Stimulated activated naive CD8-positive, alpha-beta T cell treated with anti-CD3 and anti-CD28 coated beads, Interleukin-15, Interleukin-2, amounts not matched to agents 100 ng/mL and 50 ng/mL, for 24 hours (primary cell): Measurements from ENCODE around the gene AGRP.

Source experiments
- H3K27ac Mint-ChIP-seq: one replicate; pipeline ENCODE4 v1.8.0; 2021; ENCODE audit warnings: mild to moderate bottlenecking, mixed read lengths
- H3K27me3 Mint-ChIP-seq: one replicate; pipeline ENCODE4 v1.8.0; 2021; ENCODE audit warnings: mixed read lengths
- H3K36me3 Mint-ChIP-seq: one replicate; pipeline ENCODE4 v1.8.0; 2021; ENCODE audit warnings: low read depth, mixed read lengths
- H3K4me1 Mint-ChIP-seq: one replicate; pipeline ENCODE4 v1.8.0; 2021; ENCODE audit warnings: low read depth, mixed read lengths
- H3K4me3 Mint-ChIP-seq: one replicate; pipeline ENCODE4 v1.8.0; 2021; ENCODE audit warnings: mild to moderate bottlenecking, mixed read lengths
- H3K9me3 Mint-ChIP-seq: one replicate; pipeline ENCODE4 v1.8.0; 2021; ENCODE audit warnings: mixed read lengths

The AGRP gene

GRCh38 chr16:67483150-67483549, at the start of gene AGRP:
Gene AGRP (minus strand): TSS chr16:67483547. CDS start chr16:67483398, 149 bp downstream.
- Mint-ChIP-seq H3K27ac (peak within 1 kb of the TSS; percentile 98), H3K27me3 (no peaks in the 10 kb centered on the region), H3K9me3 (no peaks in the 10 kb centered on the region), H3K4me1 (peaks cover 34% of the 10 kb centered on the region), H3K4me3 (peak within 1 kb of the TSS; percentile 100), H3K36me3 (peaks cover 14% of the 10 kb centered on the region)

GRCh38 chr16:67531247-67531646, 47.9 kb upstream of the AGRP start:
- H3K36me3 Mint-ChIP-seq, result no peaks in the 10 kb centered on the region
- H3K27me3 Mint-ChIP-seq, result peaks cover 15% of the 10 kb centered on the region
- H3K9me3 Mint-ChIP-seq, result no peaks in the 10 kb centered on the region
- peak overlapping the region; percentile 8 for H3K4me3 Mint-ChIP-seq
- peak overlapping the region; percentile 46 for H3K27ac Mint-ChIP-seq
- peaks cover 35% of the 10 kb centered on the region for H3K4me1 Mint-ChIP-seq

- Mint-ChIP-seq H3K4me3 (peak overlapping the region; percentile 82), H3K27ac (peak overlapping the region; percentile 31), H3K27me3 (peaks cover 8% of the 10 kb centered on the region)
Observed at GRCh38 chr16:67530013-67530939, 46.9 kb upstream of the AGRP start.

GRCh38 chr16:67529582-67530012, 46.2 kb upstream of the AGRP start:
- peaks cover 34% of the 10 kb centered on the region for H3K4me1 Mint-ChIP-seq
- no peaks in the 10 kb centered on the region for H3K36me3 Mint-ChIP-seq
- H3K9me3 Mint-ChIP-seq, result no peaks in the 10 kb centered on the region
- H3K27me3 Mint-ChIP-seq, result peaks cover 8% of the 10 kb centered on the region
- peak overlapping the region; percentile 82 for H3K4me3 Mint-ChIP-seq
- peak overlapping the region; percentile 31 for H3K27ac Mint-ChIP-seq

More at GRCh38 chr16:67530013-67530939, 46.9 kb upstream of the AGRP start:
- peaks cover 35% of the 10 kb centered on the region for H3K4me1 Mint-ChIP-seq
- no peaks in the 10 kb centered on the region for H3K36me3 Mint-ChIP-seq
- no peaks in the 10 kb centered on the region for H3K9me3 Mint-ChIP-seq

- no peak overlapping the region for H3K27ac Mint-ChIP-seq
- H3K4me3 Mint-ChIP-seq, result peak overlapping the region; percentile 82
- peaks cover 8% of the 10 kb centered on the region for H3K27me3 Mint-ChIP-seq
Observed at GRCh38 chr16:67528870-67529581, 45.7 kb upstream of the AGRP start.

GRCh38 chr16:67528222-67528869, 45.0 kb upstream of the AGRP start, which contains the start of gene RIPOR1:
Gene RIPOR1 (plus strand): TSS chr16:67528829. CDS start chr16:67538447, 9,618 bp downstream.
- Mint-ChIP-seq H3K4me1 (peaks cover 28% of the 10 kb centered on the region), H3K27ac (peak within 1 kb of the TSS; percentile 31), H3K4me3 (peak within 1 kb of the TSS; percentile 82), H3K36me3 (no peaks in the 10 kb centered on the region), H3K27me3 (peaks cover 8% of the 10 kb centered on the region), H3K9me3 (no peaks in the 10 kb centered on the region)

More at GRCh38 chr16:67528870-67529581, 45.7 kb upstream of the AGRP start:
- H3K4me1 Mint-ChIP-seq, result peaks cover 31% of the 10 kb centered on the region
- no peaks in the 10 kb centered on the region for H3K9me3 Mint-ChIP-seq
- no peaks in the 10 kb centered on the region for H3K36me3 Mint-ChIP-seq

GRCh38 chr16:67526149-67526791, 42.9 kb upstream of the AGRP start:
- H3K9me3 Mint-ChIP-seq, result no peaks in the 10 kb centered on the region

GRCh38 chr16:67525176-67525860, 42.0 kb upstream of the AGRP start:
- Mint-ChIP-seq H3K4me3 (no peak overlapping the region), H3K4me1 (peaks cover 24% of the 10 kb centered on the region), H3K36me3 (no peaks in the 10 kb centered on the region), H3K9me3 (no peaks in the 10 kb centered on the region), H3K27me3 (peaks cover 4% of the 10 kb centered on the region), H3K27ac (no peak overlapping the region)

More at GRCh38 chr16:67526149-67526791, 42.9 kb upstream of the AGRP start:
- Mint-ChIP-seq H3K36me3 (no peaks in the 10 kb centered on the region), H3K4me1 (peaks cover 25% of the 10 kb centered on the region), H3K27ac (no peak overlapping the region), H3K27me3 (peaks cover 8% of the 10 kb centered on the region), H3K4me3 (no peak overlapping the region)

- Mint-ChIP-seq H3K27me3 (no peaks in the 10 kb centered on the region), H3K4me1 (peaks cover 44% of the 10 kb centered on the region), H3K9me3 (no peaks in the 10 kb centered on the region), H3K27ac (peak overlapping the region; percentile 99), H3K4me3 (peak overlapping the region; percentile 90), H3K36me3 (no peaks in the 10 kb centered on the region)
Observed at GRCh38 chr16:67521095-67521804, 37.9 kb upstream of the AGRP start.

GRCh38 chr16:67519242-67519641, 35.9 kb upstream of the AGRP start:
- no peaks in the 10 kb centered on the region for H3K27me3 Mint-ChIP-seq
- no peaks in the 10 kb centered on the region for H3K36me3 Mint-ChIP-seq
- no peaks in the 10 kb centered on the region for H3K9me3 Mint-ChIP-seq
- peaks cover 56% of the 10 kb centered on the region for H3K4me1 Mint-ChIP-seq
- H3K27ac Mint-ChIP-seq, result no peak overlapping the region
- no peak overlapping the region for H3K4me3 Mint-ChIP-seq

- H3K27ac Mint-ChIP-seq, result peak overlapping the region; percentile 24
- no peaks in the 10 kb centered on the region for H3K9me3 Mint-ChIP-seq
- H3K4me1 Mint-ChIP-seq, result peaks cover 56% of the 10 kb centered on the region
Observed at GRCh38 chr16:67518676-67519075, 35.3 kb upstream of the AGRP start.

GRCh38 chr16:67517661-67518423, 34.5 kb upstream of the AGRP start:
- Mint-ChIP-seq H3K4me3 (no peak overlapping the region), H3K36me3 (no peaks in the 10 kb centered on the region), H3K27me3 (no peaks in the 10 kb centered on the region), H3K27ac (no peak overlapping the region), H3K9me3 (no peaks in the 10 kb centered on the region), H3K4me1 (peaks cover 59% of the 10 kb centered on the region)

More at GRCh38 chr16:67518676-67519075, 35.3 kb upstream of the AGRP start:
- no peak overlapping the region for H3K4me3 Mint-ChIP-seq
- H3K27me3 Mint-ChIP-seq, result no peaks in the 10 kb centered on the region
- no peaks in the 10 kb centered on the region for H3K36me3 Mint-ChIP-seq

- H3K36me3 Mint-ChIP-seq, result no peaks in the 10 kb centered on the region
- peaks cover 56% of the 10 kb centered on the region for H3K4me1 Mint-ChIP-seq
- H3K9me3 Mint-ChIP-seq, result no peaks in the 10 kb centered on the region
- peak overlapping the region; percentile 66 for H3K27ac Mint-ChIP-seq
- H3K27me3 Mint-ChIP-seq, result no peaks in the 10 kb centered on the region
- H3K4me3 Mint-ChIP-seq, result no peak overlapping the region
Observed at GRCh38 chr16:67517155-67517445, 33.8 kb upstream of the AGRP start.
